Brain microvascular endothelial cell (primary cell): ENCODE measurements around the gene METTL25B.

Experiments used
- DNase-seq: peaks from one replicate; pipeline ENCODE4 v3.0.0-alpha.2; 2020
- H3K27ac ChIP-seq: fragments of 250-450 bp; sonication (Bioruptor Pico); 2 replicates; pipeline ENCODE4 v1.5.1; 2020; ENCODE audit warnings: mild to moderate bottlenecking, moderate library complexity
- H3K27me3 ChIP-seq: fragments of 250-450 bp; sonication (Bioruptor Pico); replicated peaks from 2 replicates; pipeline ENCODE4 v1.5.1; 2020; ENCODE audit warnings: mild to moderate bottlenecking
- H3K36me3 ChIP-seq: fragments of 250-450 bp; sonication (Bioruptor Pico); replicated peaks from 2 replicates; pipeline ENCODE4 v1.5.1; 2020; ENCODE audit warnings: mild to moderate bottlenecking
- H3K4me3 ChIP-seq: 2 replicates; pipeline ENCODE4 v1.5.1; 2011; ENCODE audit warnings: low read depth, mild to moderate bottlenecking, control low read depth, low read length, moderate library complexity
- in situ Hi-C: cut with HindIII; loops from 2 replicates; pipeline ENCODE4 v1.10.0; 2017; ENCODE audit warnings: low sequenced_read_pairs, low pct_ligation_motif_present
- TF ChIP-seq, protein P1 (sequence below): IDR thresholded peaks from 2 replicates; pipeline ENCODE4 v1.5.1; 2011; ENCODE audit warnings: low read depth, mild to moderate bottlenecking, moderate library complexity, low read length, control low read depth, inconsistent platforms; ENCODE audit errors: missing control alignments

The METTL25B gene

DNA sequence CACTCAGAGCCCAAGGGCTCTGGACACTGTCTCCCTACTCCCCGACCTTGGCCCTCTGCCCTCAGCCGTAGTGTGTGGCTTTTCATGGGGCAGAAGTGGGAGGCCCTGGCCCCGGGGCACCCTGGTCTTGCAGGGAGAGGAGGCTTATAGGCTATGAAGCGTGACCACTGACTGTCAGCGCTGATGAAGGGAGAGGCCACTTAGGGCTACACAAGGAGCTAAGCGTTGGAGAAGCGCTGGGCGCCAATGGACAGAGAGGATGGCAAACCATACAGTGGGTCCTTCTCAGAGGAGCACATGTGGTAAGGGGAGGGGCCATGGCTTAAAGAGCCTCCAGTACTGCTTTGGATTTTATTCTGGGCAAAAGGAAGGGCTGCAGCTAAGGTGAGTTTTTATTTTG lies 30.8 kb upstream of the METTL25B start:
- H3K27ac ChIP-seq, result no peak overlapping the region
- no peaks in the 10 kb centered on the region for H3K27me3 ChIP-seq
- H3K4me3 ChIP-seq, result no peak overlapping the region
- no peak for DNase-seq
- TF ChIP-seq, protein P1, sequence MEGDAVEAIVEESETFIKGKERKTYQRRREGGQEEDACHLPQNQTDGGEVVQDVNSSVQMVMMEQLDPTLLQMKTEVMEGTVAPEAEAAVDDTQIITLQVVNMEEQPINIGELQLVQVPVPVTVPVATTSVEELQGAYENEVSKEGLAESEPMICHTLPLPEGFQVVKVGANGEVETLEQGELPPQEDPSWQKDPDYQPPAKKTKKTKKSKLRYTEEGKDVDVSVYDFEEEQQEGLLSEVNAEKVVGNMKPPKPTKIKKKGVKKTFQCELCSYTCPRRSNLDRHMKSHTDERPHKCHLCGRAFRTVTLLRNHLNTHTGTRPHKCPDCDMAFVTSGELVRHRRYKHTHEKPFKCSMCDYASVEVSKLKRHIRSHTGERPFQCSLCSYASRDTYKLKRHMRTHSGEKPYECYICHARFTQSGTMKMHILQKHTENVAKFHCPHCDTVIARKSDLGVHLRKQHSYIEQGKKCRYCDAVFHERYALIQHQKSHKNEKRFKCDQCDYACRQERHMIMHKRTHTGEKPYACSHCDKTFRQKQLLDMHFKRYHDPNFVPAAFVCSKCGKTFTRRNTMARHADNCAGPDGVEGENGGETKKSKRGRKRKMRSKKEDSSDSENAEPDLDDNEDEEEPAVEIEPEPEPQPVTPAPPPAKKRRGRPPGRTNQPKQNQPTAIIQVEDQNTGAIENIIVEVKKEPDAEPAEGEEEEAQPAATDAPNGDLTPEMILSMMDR, result no peak
- no peaks in the 10 kb centered on the region for H3K36me3 ChIP-seq
- in situ Hi-C loops, result no loop called here

GRCh38 chr1:156698995-156699394 lies 29.3 kb upstream of the METTL25B start:
- TF ChIP-seq, protein P1, result no peak
- no peak overlapping the region for H3K27ac ChIP-seq
- DNase-seq, result no peak
- in situ Hi-C loops, result no loop called here
- H3K27me3 ChIP-seq, result no peaks in the 10 kb centered on the region
- no peak overlapping the region for H3K4me3 ChIP-seq
- no peaks in the 10 kb centered on the region for H3K36me3 ChIP-seq

DNA sequence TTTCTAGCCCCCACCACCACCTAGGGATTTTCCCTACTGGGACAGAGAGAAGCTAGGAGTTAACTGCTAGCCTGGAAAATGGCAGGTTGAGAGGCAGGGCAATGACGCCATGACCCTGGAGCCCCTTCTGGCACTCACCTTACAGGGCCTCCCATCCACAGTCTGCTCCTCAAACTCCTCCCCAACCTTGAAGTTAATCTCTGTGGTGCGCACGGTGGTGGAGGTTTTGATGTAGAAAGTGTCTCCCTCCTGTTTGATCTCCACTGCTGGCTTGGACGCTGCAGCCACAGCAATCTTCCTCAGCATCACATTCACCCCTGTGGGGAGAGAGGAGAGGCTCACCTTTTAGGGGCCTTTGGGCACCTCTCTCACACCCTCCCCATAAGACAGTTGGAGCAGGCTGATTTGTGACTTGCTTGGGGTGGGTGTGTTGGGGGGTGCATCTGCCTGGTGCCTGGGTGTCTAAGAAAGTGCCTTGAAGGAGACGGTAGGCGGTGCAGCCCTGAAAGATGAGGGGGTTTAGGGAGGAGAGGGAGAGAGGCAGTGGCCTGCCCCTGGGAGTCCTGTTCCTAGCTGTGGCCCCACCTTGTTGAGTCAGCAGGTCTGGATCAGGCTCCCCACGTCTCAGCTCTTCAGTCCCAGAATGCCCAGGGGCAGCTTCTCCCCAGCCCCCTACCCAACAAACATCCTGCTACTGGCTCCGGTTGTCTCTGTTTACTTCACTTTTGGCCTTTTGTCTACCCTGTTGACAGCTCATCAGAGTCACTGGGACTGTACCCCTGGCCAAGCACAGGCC lies 27.3 kb upstream of the METTL25B start:
- H3K36me3 ChIP-seq, result no peaks in the 10 kb centered on the region
- in situ Hi-C loops, result no loop called here
- no peak overlapping the region for H3K27ac ChIP-seq
- no peak overlapping the region for H3K4me3 ChIP-seq
- no peaks in the 10 kb centered on the region for H3K27me3 ChIP-seq
- no peak for DNase-seq
- TF ChIP-seq, protein P1, result no peak

- in situ Hi-C loops, result no loop called here
- no peaks in the 10 kb centered on the region for H3K27me3 ChIP-seq
- H3K27ac ChIP-seq, result no peak overlapping the region
- TF ChIP-seq, protein P1, result no peak
- DNase-seq, result no peak
- no peaks in the 10 kb centered on the region for H3K36me3 ChIP-seq
- no peak overlapping the region for H3K4me3 ChIP-seq
Measured at GRCh38 chr1:156703336-156703735, 24.9 kb upstream of the METTL25B start.

DNA sequence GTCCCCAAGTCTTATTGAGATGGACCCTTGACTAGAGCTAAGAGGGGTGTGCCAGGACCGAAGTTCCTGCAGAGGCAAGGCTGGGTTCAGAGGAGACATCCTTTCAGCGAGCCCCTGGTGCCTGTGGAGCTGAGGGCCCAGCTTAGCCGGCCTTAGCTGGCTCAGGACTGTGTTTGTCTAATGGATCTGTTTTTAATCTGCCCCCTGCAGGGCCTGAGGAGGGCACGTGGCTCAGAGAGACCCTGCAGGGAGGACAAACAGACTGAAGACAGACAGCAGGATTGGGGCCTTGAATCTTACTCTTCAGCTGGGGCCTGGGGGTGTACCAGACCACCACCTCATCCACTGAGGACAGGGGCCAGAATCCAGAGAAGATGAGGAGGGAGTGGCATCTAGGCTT lies 24.5 kb upstream of the METTL25B start:
- Histone ChIP-seq H3K4me3 (no peak overlapping the region), H3K27ac (no peak overlapping the region), H3K36me3 (no peaks in the 10 kb centered on the region), H3K27me3 (no peaks in the 10 kb centered on the region)
- DNase-seq, result no peak
- TF ChIP-seq, protein P1, result no peak
- in situ Hi-C loops, result no loop called here
